ENCODE results near the gene TMBIM4.
"Not testable (repeated sequence)": the region's sequence is repeated elsewhere in the genome, so short reads cannot be mapped to it uniquely, and the experiment has no call there.

Gene TMBIM4, protein sequence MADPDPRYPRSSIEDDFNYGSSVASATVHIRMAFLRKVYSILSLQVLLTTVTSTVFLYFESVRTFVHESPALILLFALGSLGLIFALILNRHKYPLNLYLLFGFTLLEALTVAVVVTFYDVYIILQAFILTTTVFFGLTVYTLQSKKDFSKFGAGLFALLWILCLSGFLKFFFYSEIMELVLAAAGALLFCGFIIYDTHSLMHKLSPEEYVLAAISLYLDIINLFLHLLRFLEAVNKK

DNA sequence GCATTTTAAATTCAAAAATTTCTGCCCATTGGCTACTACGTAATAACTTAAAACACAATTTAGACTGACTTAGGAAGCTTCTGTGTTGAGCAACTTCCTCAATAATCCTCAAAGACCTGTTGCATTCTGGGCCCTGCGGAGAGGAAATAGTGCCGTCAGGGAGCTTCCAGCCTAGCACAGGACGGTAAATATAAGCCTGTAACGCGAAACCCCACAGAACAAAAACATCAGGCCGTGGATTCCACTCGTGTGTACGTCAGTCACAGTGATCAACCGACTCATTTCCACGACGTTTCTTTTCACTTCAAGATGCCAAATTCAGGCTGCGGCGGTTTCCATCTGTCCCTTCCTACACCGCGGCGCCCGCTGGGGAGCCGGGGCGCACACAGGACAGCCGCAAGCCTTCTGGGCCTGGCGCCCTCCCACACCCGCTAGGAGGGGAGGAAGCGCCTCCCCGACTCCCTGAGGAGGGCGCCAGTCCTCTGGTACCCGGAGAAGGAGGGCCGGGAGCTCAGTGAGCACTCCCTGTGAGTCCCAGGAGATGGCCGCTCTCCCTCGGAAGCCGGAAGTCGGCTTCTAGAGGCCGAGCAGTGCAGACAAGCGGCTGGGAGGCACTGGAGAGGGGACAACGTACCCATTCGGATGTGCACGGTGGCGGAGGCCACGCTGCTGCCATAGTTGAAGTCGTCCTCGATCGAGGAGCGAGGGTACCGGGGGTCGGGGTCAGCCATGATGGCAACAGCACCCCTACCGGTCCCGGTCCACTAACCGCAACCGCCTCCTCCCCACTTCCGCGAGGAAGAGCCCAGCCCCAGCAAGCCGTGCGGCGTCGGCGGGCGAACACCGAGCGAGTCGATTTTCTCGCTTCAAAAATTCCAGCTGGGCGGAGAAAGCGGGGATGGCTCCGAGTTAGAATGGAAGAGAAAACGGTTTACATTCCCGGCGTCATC is at the start of gene TMBIM4:
TMBIM4 (minus strand) TSS at position 776 of the 950 bp plus-strand sequence; CDS start at position 731, 45 bp downstream.
- peak; percentile 80 for DNase-seq (ENCODE audit: low read depth, low spot score)

DNA sequence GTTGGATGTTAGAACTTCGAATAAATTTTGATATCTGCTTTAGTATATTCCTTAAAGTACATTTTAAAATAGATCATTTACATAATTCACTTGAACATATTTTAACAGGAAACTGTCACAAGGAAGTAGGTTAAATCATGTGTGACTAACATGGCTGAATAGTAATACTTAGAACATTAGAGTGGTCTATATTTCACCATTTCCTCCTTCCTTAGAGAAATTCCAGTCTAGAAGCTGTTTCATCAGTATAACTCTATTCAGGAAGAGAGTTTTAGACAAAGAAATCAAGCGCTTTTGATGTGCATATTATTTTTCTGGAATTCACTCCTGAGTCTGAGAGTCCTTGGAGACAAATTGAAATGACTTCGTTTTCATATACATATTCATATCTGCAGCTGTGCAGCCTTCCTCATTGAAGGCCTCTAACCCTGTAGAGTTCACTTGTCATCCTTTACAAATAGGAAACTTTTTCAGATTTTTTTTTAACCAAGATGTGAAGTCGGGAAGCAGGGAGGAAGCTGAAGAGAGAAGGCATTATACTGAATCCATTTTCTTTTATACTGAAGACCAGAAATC is 47.6 kb upstream of the TMBIM4 start:
- no peak for DNase-seq (ENCODE audit: low read depth, low spot score)

DNA sequence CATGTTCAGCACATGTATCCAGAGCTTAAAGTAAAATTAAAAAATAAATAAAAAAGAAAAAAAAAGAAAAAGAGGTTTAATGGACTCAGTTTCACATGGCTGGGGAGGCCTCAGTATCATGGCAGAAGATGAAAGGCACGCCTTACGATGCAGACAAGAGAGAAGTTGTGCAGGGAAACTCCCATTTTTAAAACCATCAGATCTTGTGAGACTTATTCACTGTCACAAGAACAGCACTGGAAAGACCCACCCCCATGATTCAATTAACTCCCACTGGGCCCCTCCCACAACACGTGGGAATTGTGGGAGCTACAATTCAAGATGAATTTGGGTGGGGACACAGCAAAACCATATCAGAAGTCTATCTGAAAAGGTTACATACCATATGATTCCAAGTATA is 43.2 kb upstream of the TMBIM4 start:
- not testable (repeated sequence) for DNase-seq (ENCODE audit: low read depth, low spot score)

DNA sequence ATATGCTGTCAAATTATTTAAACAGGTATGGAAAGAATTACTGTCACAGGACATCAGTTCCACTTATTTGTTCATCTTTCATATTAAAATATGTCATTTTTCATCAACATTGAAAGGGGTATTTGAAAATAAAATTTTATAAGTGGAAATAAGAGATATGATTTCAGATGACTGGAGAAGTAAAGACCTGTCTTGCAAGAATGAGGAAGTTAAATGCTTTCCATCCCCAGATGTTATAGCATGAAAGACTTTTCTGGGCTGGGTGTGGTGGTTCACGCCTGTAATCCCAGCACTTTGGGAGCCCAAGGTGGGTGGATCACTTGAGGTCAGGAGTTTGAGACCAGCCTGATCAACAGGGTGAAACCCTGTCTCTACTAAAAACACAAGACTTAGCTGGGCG is 41.8 kb upstream of the TMBIM4 start:
- DNase-seq (ENCODE audit: low read depth, low spot score) = not testable (repeated sequence)

DNA sequence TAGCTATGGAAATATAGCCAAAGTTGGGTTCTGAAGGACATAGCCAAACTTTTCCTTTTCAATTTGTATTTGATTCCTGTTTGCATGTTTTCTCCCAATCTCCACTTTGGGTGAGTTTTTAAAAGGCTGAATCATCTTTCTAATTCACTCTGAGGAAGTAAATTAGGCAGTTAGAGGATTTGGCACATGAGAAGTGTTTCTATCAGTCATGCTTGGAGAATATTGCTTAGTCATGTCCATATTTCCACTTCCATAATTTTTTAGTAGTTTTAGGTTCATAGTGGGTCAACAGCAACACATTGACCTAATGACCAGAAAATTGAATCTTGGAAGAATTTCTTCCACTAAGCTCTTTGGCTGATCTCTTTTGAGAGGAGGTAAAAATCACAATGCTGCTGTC is 41.0 kb upstream of the TMBIM4 start:
- DNase-seq (ENCODE audit: low read depth, low spot score) = no peak

DNA sequence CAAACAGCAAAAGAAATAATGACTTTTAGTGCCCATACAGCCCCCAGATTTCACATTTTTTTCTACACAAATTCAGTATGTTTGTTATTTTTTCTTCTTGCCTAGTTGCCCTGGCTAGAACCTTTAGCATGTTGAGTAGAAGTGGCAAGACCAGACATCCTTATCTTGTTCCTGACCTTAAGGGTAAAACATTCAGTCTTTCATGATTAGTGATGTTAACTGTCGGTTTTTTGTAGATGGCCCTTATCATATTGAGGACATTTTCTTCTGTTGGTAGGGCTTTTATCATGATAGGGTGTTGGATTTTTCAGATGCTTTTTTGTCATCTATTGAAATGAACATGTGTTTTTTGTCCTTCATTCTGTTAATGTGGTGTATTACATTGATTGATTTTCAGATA is 36.3 kb upstream of the TMBIM4 start:
- DNase-seq (ENCODE audit: low read depth, low spot score) = no peak

DNA sequence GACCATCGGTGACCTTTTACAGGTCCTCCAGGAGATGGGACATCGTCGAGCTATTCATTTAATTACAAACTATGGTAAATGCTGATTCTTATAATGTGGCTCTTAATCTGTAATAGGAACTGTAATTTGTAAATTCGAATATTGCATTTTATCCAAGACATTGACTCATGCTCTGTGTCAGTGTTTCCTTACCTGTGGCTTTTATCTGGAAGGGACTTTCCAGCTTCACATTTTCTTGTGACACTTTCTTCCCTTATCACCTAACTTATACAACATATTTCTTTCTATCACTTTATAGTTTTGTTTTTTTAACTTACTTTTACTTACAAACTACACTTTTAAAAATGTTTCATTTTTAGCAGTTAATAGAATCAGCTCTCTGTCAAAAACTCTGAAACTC is 34.0 kb upstream of the TMBIM4 start:
- DNase-seq (ENCODE audit: low read depth, low spot score) = no peak

DNA sequence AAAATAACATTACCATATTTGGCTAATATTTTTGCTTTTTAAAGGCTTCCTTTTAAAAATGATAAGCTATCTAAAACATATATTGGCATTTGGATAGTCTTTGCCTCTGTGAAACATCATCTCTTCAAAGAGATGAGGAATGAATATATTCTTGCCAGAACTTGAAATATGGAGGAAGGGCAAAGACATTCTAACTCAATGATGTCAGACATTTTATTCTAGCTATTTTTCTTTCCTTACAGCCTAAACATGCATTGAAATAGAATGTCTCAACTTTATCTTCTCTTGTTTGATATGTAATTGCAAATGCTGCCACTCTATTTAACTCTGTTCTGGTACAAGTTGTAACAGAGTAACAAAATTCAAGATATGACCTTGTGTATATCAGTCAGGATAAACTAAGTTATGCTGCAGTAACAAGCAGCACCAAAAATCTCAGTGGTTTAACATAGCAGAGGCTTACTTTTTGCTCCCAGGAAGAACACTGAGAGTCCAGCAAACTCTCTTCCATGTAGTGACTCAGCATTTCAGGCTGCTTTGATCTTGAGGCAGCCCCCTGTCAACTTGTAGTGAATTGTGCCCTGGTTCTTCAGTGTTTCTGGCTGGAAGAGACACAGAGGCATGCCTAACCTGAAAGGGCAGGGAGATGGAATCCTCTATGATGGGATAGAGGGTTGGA is 30.2 kb upstream of the TMBIM4 start:
- DNase-seq (ENCODE audit: low read depth, low spot score) = no peak

DNA sequence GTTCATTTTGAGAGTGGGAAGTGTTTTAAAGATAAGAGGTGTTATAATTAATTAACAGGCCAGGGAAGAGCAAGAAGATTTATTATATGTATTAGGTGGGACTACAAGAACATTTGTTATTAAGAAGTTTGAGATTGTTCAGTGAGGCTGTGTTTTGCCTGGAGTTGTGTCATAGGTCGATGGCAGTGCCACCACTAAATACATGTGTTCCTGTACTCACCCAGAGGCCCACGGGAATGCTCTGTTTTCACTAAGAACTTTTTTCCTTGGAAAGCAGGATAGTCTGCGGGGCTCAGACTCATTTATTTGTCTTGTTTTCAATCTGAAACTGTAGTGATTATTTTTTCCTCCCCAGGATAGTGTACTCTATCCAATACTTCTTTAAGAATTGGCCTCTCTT is 29.3 kb upstream of the TMBIM4 start:
- DNase-seq (ENCODE audit: low read depth, low spot score) = no peak

DNA sequence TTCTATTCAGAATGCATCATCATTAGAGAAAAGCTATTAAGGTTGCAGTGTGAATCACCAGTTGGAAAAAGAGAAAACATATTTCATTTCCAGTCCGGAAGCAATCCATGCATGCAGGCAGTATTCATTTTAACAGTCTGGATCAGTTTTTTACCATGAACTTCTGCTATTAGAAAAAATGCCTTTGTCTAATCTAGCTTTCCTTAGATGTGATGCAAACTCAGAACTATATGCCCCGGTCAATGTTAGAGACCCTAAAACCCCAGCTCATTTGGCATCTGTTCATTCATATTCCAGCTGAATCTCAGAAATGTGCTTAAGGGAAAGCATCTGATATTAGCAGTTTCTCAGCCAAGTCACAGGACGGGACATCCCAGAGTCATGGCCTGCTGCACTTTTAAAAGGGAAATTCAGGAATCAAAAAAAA is 27.7 kb upstream of the TMBIM4 start:
- DNase-seq (ENCODE audit: low read depth, low spot score) = no peak

DNA sequence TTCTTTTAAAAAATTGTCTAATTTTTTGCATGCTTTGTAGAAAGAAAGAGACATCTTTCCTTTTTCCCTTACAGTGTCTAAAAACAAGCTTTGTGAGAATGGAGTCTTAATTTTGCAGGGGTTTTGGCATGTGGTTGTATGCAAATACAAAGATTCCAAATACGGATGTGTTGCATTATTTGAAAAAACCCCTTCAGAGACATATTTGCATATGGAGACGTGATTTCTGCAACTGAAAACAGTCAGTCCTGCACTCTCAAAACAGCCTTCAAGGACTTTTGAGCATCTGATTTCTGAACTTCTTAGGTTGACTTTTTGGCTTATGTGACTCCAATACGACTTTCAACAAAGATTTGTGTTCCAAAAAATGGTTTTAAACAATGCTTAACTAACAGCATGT is 27.0 kb upstream of the TMBIM4 start:
- no peak for DNase-seq (ENCODE audit: low read depth, low spot score)

DNA sequence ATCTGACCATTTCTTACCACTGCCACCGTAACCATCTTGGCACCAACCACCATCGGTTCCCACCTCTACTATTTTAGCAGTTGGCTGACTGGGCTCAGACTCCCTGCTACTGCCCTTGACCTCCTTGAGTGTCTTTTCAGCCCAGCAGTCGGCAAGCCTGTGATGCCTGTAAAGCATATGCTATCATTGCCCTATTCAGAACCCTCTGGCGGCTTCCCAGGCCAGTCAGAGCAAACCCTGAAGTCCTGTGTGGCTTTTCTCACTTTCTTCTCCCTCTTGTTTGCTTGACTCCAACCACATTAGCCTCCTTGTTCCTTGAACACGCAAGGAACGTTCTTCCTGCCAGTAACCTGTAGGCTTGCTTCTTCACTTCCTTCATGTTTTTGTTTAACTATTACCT is 25.4 kb upstream of the TMBIM4 start:
- DNase-seq (ENCODE audit: low read depth, low spot score) = no peak

DNA sequence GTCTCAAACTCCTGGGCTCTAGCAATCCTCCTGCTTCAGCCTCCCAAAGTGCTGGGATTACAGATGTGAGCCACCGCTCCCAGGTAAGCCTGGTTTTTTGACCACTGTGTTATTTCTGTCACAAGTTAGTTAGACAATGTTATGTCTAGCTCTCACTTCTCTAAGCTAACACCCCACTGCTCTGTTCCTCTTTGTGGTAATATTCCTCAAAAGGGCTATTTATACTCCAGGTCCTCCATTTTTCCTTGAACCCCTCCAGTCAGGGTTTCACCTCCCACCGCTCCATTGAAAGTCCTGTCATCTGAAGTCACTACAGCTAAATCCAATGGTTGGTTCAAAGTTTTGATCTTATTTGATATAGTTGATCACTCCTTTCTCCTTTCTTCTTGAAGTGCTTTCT is 24.3 kb upstream of the TMBIM4 start:
- no peak for DNase-seq (ENCODE audit: low read depth, low spot score)

DNA sequence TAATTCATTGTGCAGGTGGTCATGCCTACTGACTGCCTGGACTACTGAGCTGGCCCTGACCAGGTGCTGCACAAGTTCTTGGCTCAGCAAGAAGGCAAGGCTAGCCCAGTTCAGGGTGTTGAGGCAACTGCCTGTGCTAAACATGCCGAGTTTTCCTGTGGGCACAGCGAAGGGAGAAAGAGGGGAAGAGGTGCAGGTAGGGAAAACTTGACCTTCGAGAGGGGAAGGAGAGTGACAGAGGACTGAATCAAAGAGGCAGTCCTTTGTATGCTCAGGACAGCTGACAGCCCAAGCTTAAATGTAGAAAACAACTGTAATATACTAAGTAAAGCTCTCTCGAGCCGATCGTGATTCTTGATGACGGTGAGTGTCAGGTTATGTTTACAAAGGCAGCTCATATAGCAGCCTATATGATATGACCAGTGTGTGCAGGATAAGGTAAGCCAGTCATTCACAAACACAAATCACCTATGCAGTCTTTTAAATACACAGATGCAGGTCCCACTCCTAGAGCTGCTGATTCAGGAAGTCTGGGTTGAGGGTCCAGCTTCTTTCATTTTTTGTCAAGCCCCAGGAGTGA is 21.8 kb upstream of the TMBIM4 start:
- no peak for DNase-seq (ENCODE audit: low read depth, low spot score)

DNA sequence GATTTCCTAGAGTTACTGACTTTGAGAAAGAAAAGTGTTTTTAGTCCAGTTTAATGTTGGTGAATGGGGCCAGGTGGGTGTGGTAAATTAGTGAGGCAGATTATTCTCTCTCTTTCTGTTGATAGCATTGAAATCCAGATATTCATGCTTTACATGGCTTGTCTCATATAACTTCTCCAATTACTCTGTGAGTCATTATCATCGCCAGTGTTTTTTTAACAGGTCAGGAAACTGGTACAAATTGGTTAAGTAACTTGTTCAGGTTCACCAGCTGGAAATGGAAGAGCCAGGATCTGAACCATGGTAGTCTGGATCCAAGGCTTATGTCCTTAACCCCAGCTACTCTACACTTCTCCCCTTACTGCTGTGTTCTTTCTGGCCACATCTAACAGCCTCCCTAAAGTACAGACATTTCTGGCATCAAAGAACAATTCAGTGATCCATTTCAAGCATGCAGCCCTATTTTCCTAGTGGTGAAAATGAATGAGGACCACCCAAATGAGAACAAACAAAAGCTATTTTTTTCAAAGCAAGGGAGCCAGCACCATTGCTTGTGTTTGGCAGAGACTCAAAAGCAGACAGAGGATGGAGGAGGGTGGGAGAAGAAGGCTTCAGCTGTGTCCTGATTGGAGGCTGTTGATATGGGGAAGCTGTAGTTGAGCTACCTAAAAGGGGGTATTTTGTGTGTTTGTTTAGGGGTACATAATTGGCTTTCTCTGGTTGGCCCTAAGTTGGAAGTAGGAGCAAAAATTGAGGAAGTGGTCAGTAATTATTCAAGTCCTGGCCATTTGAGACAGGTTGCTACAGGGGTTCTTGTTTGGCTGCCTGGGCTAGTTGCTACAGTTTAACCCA is 20.9 kb upstream of the TMBIM4 start:
- DNase-seq (ENCODE audit: low read depth, low spot score) = no peak

DNA sequence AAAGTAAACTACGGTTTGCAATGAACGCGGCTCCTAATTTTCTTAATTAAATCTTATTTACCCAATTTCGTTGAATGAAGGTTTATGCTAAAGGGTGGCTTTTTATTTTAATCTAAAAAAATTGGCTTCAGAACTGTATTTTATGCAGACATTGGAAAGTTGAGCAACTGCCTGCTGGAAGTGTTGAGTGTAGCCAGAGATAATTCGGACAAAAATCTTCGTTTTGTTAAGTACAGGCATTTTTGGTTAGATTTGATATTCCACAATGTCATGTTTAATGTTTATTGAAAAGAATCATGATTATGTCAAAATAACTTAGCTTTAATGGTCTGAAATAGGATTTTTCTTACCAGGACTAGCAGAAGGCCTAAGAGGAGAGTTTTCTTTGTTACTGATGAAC is 20.1 kb upstream of the TMBIM4 start:
- DNase-seq (ENCODE audit: low read depth, low spot score) = no peak

DNA sequence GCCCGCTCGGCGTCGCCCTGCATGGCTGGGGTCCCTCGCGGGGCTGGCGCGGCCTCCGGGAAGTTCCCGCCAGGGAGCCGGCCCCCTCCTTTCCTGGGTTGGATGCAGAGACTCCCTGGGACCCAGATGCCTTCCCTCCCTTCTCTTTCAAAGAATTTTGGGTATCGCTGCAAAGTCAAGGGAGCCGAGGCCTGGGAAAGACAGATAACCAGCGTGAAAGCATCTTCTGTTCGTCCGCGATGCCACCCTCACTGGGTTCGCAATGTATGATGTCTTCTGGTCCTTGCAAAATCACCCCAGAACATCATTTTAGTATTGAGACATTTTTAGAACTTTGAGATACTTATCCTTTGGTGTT is 19.7 kb upstream of the TMBIM4 start:
- DNase-seq (ENCODE audit: low read depth, low spot score) = no peak

DNA sequence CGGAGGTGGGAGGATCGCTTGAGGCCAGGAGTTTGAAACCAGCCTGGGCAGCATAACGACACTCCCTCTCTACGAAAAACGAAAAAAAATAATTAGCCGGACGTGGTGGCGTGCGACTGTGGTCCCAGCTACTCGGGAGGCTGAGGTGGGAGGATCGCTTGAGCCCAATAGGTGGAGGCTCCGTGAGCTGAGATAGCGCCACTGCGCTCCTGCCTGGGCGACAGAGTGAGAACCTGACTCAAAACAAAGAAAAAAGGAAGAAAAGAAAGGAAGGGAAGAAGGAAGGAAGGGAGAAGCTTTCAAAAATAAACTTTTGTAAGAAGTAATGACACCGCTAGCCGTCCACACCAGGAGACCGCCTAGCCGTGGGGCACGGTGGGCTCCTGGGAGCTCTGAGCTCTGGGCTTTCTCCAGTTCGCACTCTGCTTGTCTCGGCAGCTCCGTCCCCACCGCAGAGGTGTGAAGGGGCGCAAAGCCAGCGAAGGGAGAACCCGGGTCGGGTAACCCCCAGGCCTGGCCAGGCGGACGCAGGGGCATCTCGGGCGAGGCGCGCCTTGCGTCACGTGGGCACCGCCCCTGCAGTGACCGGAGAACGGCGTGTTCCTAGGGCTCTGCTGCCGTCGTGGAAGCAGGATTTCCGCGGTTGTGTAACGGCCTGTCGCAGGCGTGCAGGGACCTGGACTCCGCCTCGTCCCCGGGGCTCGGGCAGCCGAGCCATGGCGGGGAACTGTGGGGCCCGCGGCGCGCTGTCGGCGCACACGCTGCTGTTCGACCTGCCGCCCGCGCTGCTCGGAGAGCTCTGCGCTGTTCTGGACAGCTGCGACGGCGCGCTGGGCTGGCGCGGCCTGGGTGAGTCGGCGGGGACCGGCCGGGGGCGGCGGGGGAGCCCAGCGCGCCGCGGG is 19.0 kb upstream of the TMBIM4 start, which contains the start of gene IRAK3:
IRAK3 (plus strand) TSS at position 631 of the 902 bp plus-strand sequence; CDS start at position 717, 86 bp downstream.
- no peak for DNase-seq (ENCODE audit: low read depth, low spot score)

DNA sequence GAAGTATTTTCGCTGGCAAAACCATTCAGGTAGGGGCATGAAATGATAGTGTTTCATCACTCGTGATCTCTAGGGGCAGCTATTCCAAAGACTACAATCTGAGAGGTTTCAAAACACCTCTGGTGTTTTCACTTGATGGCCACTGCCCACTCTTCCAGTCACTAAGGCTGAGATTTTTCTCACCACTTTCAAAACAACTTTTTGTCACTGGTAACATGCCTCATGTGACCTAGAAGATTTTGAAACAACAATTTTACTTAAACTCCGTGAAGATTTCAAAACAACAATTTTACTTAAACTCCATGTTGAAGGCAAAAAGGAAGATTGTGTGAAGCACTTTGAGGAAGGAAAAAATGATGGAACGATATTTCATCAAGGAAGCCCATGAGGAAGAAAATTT is 18.0 kb upstream of the TMBIM4 start:
- DNase-seq (ENCODE audit: low read depth, low spot score) = no peak

DNA sequence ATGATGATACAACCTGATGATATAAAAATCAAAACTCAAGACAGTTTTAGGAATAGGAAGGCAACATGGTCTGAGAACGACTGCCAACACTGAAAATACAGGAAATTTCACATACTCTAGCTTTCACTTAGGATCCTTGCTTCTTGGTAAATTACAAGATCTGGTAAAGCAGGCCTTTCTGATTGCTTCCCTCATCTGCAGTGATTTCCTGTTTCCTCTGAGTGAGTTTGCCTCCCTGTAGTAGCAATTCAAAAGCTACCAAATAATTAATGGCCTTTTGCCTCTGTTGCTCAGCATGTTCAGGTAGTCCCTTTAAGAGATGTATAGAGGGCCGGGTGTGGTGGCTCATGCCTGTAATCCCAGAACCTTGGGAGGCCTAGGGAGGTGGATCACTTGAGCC is 17.2 kb upstream of the TMBIM4 start:
- DNase-seq (ENCODE audit: low read depth, low spot score) = no peak
